HepG2 (cell line): ENCODE measurements around the gene RNF40. TPM values are rescaled to one million over a fixed set of nuclear protein-coding genes. Genes with fewer than 3 reads are reported as not detected.
"Not testable (repeated sequence)": the region's sequence is repeated elsewhere in the genome, so short reads cannot be mapped to it uniquely, and the experiment has no call there.

ENCODE experiments used
- ATAC-seq: fragments of 200-7000 bp; cut with Tn5 transposase; 3 replicates; pipeline ENCODE4 v1.9.1; 2020; ENCODE audit warnings: mild to moderate bottlenecking, moderate library complexity
- BruUV-seq: library from RNA; stranded (reverse); fragments of 400-500 nt; replicated peaks from 2 replicates; lab custom pipeline; 2021; lab: Mats Ljungman, UMichigan
- CTCF ChIA-PET: fragments of 300-600 bp; formaldehyde crosslinking; extraction: SDS; loops from one replicate; lab custom pipeline; 2021; ENCODE audit warnings: low total read pairs, inconsistent platforms, low intra/inter-chr PET ratio; lab: Yijun Ruan, JAX
- POLR2A ChIA-PET: fragments of 350-600 bp; sonication (Branson Sonifier 250); formaldehyde crosslinking; loops from one replicate; lab custom pipeline; 2020; ENCODE audit warnings: antibody characterized with exemption, inconsistent platforms; lab: Yijun Ruan, JAX
- DNase-seq: peaks from one replicate; pipeline ENCODE4 v3.0.0-alpha.2; 2015; ENCODE audit warnings: low spot score
- FAIRE-seq: peaks from 3 replicates; lab custom pipeline; 2011; peaks lifted over from hg19 to GRCh38; lab: Jason Lieb, UNC
- H2AFZ ChIP-seq: one replicate; pipeline ENCODE4 v1.6.1; 2011; ENCODE audit warnings: low read length, inconsistent platforms
- H3K27ac ChIP-seq: fragments of 300-600 bp; 3 replicates; pipeline ENCODE4 v1.8.0; 2011; ENCODE audit warnings: mixed run types, mild to moderate bottlenecking, mixed read lengths, low read length, inconsistent platforms; ENCODE audit not compliant: insufficient read depth; ENCODE audit errors: extremely low read length
- H3K27me3 ChIP-seq, 2 experiments: fragments of 200-600 bp in 1 of 2; 2 replicates in 1 of 2; 3 replicates in 1 of 2; pipeline versions ENCODE4 v1.6.0 to v1.8.0; 2011; ENCODE audit warnings: low read length in 2 of 2, mild to moderate bottlenecking in 2 of 2, moderate library complexity in 2 of 2, inconsistent platforms in 1 of 2; ENCODE audit not compliant: insufficient read depth in 2 of 2, control insufficient read depth in 1 of 2
- H3K36me3 ChIP-seq, 2 experiments: fragments of 200-600 bp in 1 of 2; replicated peaks in 1 of 2; 2 replicates in 1 of 2; 3 replicates in 1 of 2; pipeline versions ENCODE4 v1.5.1 to v1.8.0; 2011; ENCODE audit warnings: low read length in 2 of 2, inconsistent platforms in 1 of 2; ENCODE audit not compliant: insufficient read depth in 2 of 2, control insufficient read depth in 1 of 2
- H3K4me1 ChIP-seq: 2 replicates; pipeline ENCODE4 v1.5.1; 2012; ENCODE audit warnings: low read length, inconsistent platforms; ENCODE audit not compliant: insufficient read depth
- H3K4me2 ChIP-seq: 2 replicates; pipeline ENCODE4 v1.6.0; 2011; ENCODE audit warnings: low read depth, low read length, inconsistent platforms
- H3K4me3 ChIP-seq, 3 experiments: fragments of 200-600 bp in 1 of 3; sonication (generic), shearing (Covaris generic) in 1 of 3; replicated peaks in 1 of 3; 2 replicates each; pipeline ENCODE4 v1.5.1; 2011 to 2016; ENCODE audit warnings: low read length in 3 of 3, inconsistent platforms in 2 of 3, low read depth in 2 of 3, mild to moderate bottlenecking in 2 of 3, control low read depth in 1 of 3, mixed read lengths in 1 of 3; ENCODE audit not compliant: insufficient read depth in 1 of 3
- H3K79me2 ChIP-seq: one replicate; pipeline ENCODE4 v1.6.1; 2011; ENCODE audit warnings: low read length, inconsistent platforms; ENCODE audit not compliant: insufficient read depth
- H3K9ac ChIP-seq: 2 replicates; pipeline ENCODE4 v1.6.0; 2011; ENCODE audit warnings: mild to moderate bottlenecking, low read depth, low read length, inconsistent platforms; ENCODE audit not compliant: insufficient read depth
- H3K9me3 ChIP-seq: 2 replicates; pipeline ENCODE4 v1.5.1; 2012; ENCODE audit warnings: mild to moderate bottlenecking, low read length
- H4K20me1 ChIP-seq: 2 replicates; pipeline ENCODE4 v1.6.0; 2011; ENCODE audit warnings: inconsistent platforms, mild to moderate bottlenecking, low read length, moderate library complexity; ENCODE audit not compliant: insufficient read depth
- BCL6 ChIP-seq: IDR thresholded peaks from 2 replicates; pipeline ENCODE4 v1.6.1; 2016; ENCODE audit warnings: missing genetic modification reagents, missing compliant biosample characterization
- FOXA1 ChIP-seq, 2 experiments: fragments of 450-650 bp in 1 of 2; sonication (generic) in 1 of 2; formaldehyde crosslinking in 1 of 2; IDR thresholded peaks; 2 replicates each; pipeline versions ENCODE4 v1.4.0 to v1.6.1; 2016 to 2020; ENCODE audit warnings: missing genetic modification reagents in 1 of 2
- FOXA3 ChIP-seq: IDR thresholded peaks from 2 replicates; pipeline ENCODE4 v1.6.1; 2016; ENCODE audit warnings: missing genetic modification reagents, missing compliant biosample characterization
- FOXP1 ChIP-seq, 2 experiments: fragments of 450-650 bp in 1 of 2; IDR thresholded peaks; 2 replicates each; pipeline ENCODE4 v1.6.1; 2017 to 2018; ENCODE audit warnings: antibody characterized with exemption in 1 of 2
- HMG20A ChIP-seq: IDR thresholded peaks from 2 replicates; pipeline ENCODE4 v1.6.1; 2016; ENCODE audit warnings: borderline replicate concordance
- KAT7 ChIP-seq: IDR thresholded peaks from 2 replicates; pipeline ENCODE4 v1.6.1; 2018; ENCODE audit warnings: borderline replicate concordance, missing compliant biosample characterization
- KLF11 ChIP-seq: IDR thresholded peaks from 2 replicates; pipeline ENCODE4 v1.6.1; 2016; ENCODE audit warnings: missing compliant biosample characterization
- NR2F6 ChIP-seq, 2 experiments: IDR thresholded peaks; 2 replicates each; pipeline ENCODE4 v1.6.1; 2016; ENCODE audit warnings: antibody characterized with exemption in 1 of 2, mild to moderate bottlenecking in 1 of 2
- PITX1 ChIP-seq: sonication (generic); formaldehyde crosslinking; IDR thresholded peaks from 2 replicates; pipeline ENCODE4 v1.5.1; 2020; ENCODE audit warnings: mild to moderate bottlenecking, missing genetic modification reagents
- PPARG ChIP-seq: conservative IDR thresholded peaks from 2 replicates; pipeline ENCODE4 v1.6.1; 2016; ENCODE audit warnings: missing biosample characterization, missing genetic modification reagents
- PRDM10 ChIP-seq: sonication (generic); formaldehyde crosslinking; IDR thresholded peaks from 2 replicates; pipeline ENCODE4 v1.4.0; 2020; ENCODE audit warnings: low read depth, missing genetic modification reagents
- SALL1 ChIP-seq: sonication (generic); formaldehyde crosslinking; IDR thresholded peaks from 2 replicates; pipeline ENCODE4 v1.8.0; 2022; ENCODE audit warnings: mild to moderate bottlenecking, missing genetic modification reagents
- SAP130 ChIP-seq: IDR thresholded peaks from 2 replicates; pipeline ENCODE4 v1.6.1; 2016; ENCODE audit warnings: low read depth
- ZNF33A ChIP-seq: sonication (generic); formaldehyde crosslinking; IDR thresholded peaks from 2 replicates; pipeline ENCODE4 v1.5.1; 2020; ENCODE audit warnings: missing genetic modification reagents, mild to moderate bottlenecking, moderate library complexity, borderline replicate concordance
- ZNF460 ChIP-seq: sonication (generic); formaldehyde crosslinking; IDR thresholded peaks from 2 replicates; pipeline ENCODE4 v1.5.1; 2020; ENCODE audit warnings: missing genetic modification reagents, mild to moderate bottlenecking, borderline replicate concordance
- ZNF574 ChIP-seq: sonication (generic); formaldehyde crosslinking; IDR thresholded peaks from 2 replicates; pipeline ENCODE4 v1.4.0; 2020; ENCODE audit warnings: missing genetic modification reagents
- ZNF816 ChIP-seq: sonication (generic); formaldehyde crosslinking; IDR thresholded peaks from 2 replicates; pipeline ENCODE4 v1.8.0; 2022; ENCODE audit warnings: missing genetic modification reagents, mild to moderate bottlenecking, borderline replicate concordance
- ZNF850 ChIP-seq: sonication (generic); formaldehyde crosslinking; conservative IDR thresholded peaks from 2 replicates; pipeline ENCODE4 v1.9.0; 2021; ENCODE audit warnings: mild to moderate bottlenecking, missing genetic modification reagents
- WGBS: methylation state at CpG from one replicate; pipeline ENCODE4 v1.1.6; 2017; ENCODE audit warnings: low lambda C conversion rate; 5-methylcytosine and 5-hydroxymethylcytosine counted together
- in situ Hi-C: cut with HindIII; loops from 2 replicates; pipeline ENCODE4 v1.10.0; 2017; ENCODE audit warnings: low pct_unique_long_range_greater_than_20kb; ENCODE audit not compliant: extremely low pct_ligation_motif_present
- intact Hi-C: fragments of 100-400 bp; cut with micrococcal nuclease; formaldehyde crosslinking; loops from one replicate; pipeline ENCODE4 v1.10.0; 2022; ENCODE audit not compliant: unreplicated experiment
- polyA plus RNA-seq, 8 experiments: library from polyadenylated mRNA; depleted of rRNA in 3 of 8; stranded (reverse) in 7 of 8; unstranded in 1 of 8; fragments of >200 nt; fragmentation: Illumina TruSeq in 4 of 8; extraction: Trizol in 4 of 8; gene quantifications; 2 replicates each; pipeline versions ENCODE4 v1.2.1 to v1.2.3, GENCODE V29; 2011 to 2016; ENCODE audit warnings: low read depth in 4 of 8, missing spikeins in 1 of 8, mixed read lengths in 1 of 8; ENCODE audit not compliant: insufficient read depth in 1 of 8
- total RNA-seq, 5 experiments: library from RNA; depleted of rRNA; stranded (reverse); fragments of >200 nt; fragmentation: Illumina TruSeq; extraction: Trizol; gene quantifications; 2 replicates each; pipeline ENCODE4 v1.2.3, GENCODE V29; 2016; ENCODE audit warnings: low read depth in 1 of 5

Gene RNF40
- total and polyA plus RNA-seq, 2 of the 13 experiments (the other 11 are each of a cell fraction or from before 2014, with no cell fraction given): 84.0 to 85.6 TPM

DNA sequence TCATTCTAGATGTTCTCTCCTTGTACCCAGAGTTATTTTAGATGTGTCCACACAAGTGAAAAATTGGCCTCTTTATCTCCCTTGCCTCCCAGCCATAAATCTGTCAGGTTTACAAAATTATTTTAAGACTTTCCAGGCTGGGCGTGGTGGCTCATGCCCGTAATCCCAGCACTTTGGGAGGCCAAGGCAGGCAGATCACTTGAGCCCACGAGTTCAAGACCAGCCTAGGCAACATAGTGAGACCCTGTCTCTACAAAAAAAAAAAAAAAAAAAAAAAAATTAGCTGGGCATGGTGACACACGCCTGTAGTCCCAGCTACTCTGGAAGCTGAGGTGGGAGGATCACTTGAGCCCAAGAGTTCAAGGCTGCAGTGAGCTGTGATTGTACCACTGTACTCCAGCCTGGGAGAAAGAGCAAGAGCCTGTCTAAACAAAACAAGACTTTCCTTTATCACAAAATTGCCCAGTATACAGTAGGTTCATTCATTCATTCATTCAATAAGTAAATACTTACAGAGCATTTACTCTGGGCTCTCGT, 46.8 kb downstream of the RNF40 start:
- H3K9me3 ChIP-seq; H3K36me3 ChIP-seq; H4K20me1 ChIP-seq; in situ Hi-C loops; H3K79me2 ChIP-seq; FAIRE-seq; BruUV-seq; intact Hi-C loops; H3K27me3 ChIP-seq; CTCF ChIA-PET; H2AFZ ChIP-seq; TF ChIP-seq FOXA1, FOXP1 (IDR thresholded peaks at IDR 0.05): not testable (repeated sequence)
- POLR2A ChIA-PET: interaction anchor here (0.8 to 6.6 kb wide), 8 partner anchors 11 to 119 kb away, joined by 3 to 69 read pairs (median 5); partner anchors contain the start of genes PHKG2 and ZNF629
- H3K4me3 ChIP-seq: peak overlapping the region in 1 of 3 experiments; percentile 5; a peak in 1 of 6 replicates
- H3K4me1 ChIP-seq: peaks cover 63% of the 10 kb centered on the region
- peak overlapping the region; percentile 44 for H3K4me2 ChIP-seq
- DNase-seq (peak; percentile 95), ATAC-seq (peak; percentile 20)
- peak overlapping the region; percentile 85 for H3K27ac ChIP-seq
- peak overlapping the region; percentile 28; the same call in 1 of the 2 replicates for H3K9ac ChIP-seq
- 26% methylated on average over 5 of the region's 5 CpGs for WGBS
- peak; percentile 63 for TF ChIP-seq SAP130
- peak; percentile 32; the same call in 1 of the 2 replicates for TF ChIP-seq BCL6 (CRISPR knock-in tag)
- TF ChIP-seq PPARG: peak; percentile 31; the same call in 1 of the 2 replicates
- peak; percentile 52 for TF ChIP-seq FOXA1 (CRISPR knock-in tag; IDR thresholded peaks at IDR 0.05)
- 0 out of 2 replicates have a peak, but pooled peaks have one; percentile 35 for TF ChIP-seq ZNF33A (CRISPR knock-in tag)
- peak; percentile 56; the same call in 1 of the 2 replicates for TF ChIP-seq HMG20A (CRISPR knock-in tag)
- 0 out of 2 replicates have a peak, but pooled peaks have one; percentile 27 for TF ChIP-seq ZNF850 (CRISPR knock-in tag)
- TF ChIP-seq FOXP1 (CRISPR knock-in tag; IDR thresholded peaks at IDR 0.05): peak; percentile 73; the same call in 1 of the 2 replicates
- TF ChIP-seq SALL1 (CRISPR knock-in tag): peak; percentile 37; the same call in 1 of the 2 replicates
- peak; percentile 46; the same call in 1 of the 2 replicates for TF ChIP-seq KAT7 (CRISPR knock-in tag)
- TF ChIP-seq PITX1: 0 out of 2 replicates have a peak, but pooled peaks have one; percentile 47
- TF ChIP-seq ZNF460 (CRISPR knock-in tag): peak; percentile 90
- TF ChIP-seq ZNF574: 0 out of 2 replicates have a peak, but pooled peaks have one; percentile 58
- peak; percentile 69 for TF ChIP-seq FOXA3 (CRISPR knock-in tag)
- peak; percentile 21; the same call in 1 of the 2 replicates for TF ChIP-seq NR2F6 (IDR thresholded peaks at IDR 0.05)
- TF ChIP-seq NR2F6 (CRISPR knock-in tag; IDR thresholded peaks at IDR 0.05): peak; percentile 77
- TF ChIP-seq PRDM10: 0 out of 2 replicates have a peak, but pooled peaks have one; percentile 21
- TF ChIP-seq ZNF816 (CRISPR knock-in tag): peak; percentile 64; the same call in 1 of the 2 replicates
- peak; percentile 21; the same call in 1 of the 2 replicates for TF ChIP-seq KLF11 (CRISPR knock-in tag)
